Gastrocnemius medialis (tissue), 4 donors: Measurements from ENCODE around the gene PLS1. TPM values are rescaled to one million over a fixed set of nuclear protein-coding genes. Genes with fewer than 3 reads are reported as not detected.

Experiments used
- ATAC-seq, 2 donors: fragments of 150-250 bp; one replicate each; pipeline ENCODE4 v1.9.1; 2016
- DNase-seq, 2 donors: peaks; one replicate each; pipeline ENCODE4 v3.0.0-alpha.2; 2019
- H3K27ac ChIP-seq, 4 donors: fragments of 200-600 bp; sonication (generic); 1 replicate in 1 of 4; 2 replicates in 3 of 4; pipeline ENCODE4 v1.5.1; 2016 to 2018; ENCODE audit warnings: mild to moderate bottlenecking in 2 of 4, moderate library complexity in 1 of 4
- H3K27me3 ChIP-seq, 3 donors: fragments of 200-600 bp; sonication (generic) in 2 of 3; 1 replicate in 1 of 3; 2 replicates in 2 of 3; pipeline versions ENCODE4 v1.5.1 to v1.6.0; 2016 to 2019; ENCODE audit warnings: mild to moderate bottlenecking in 1 of 3, moderate library complexity in 1 of 3
- H3K36me3 ChIP-seq, 2 donors: fragments of 200-600 bp; sonication (generic) in 1 of 2; one replicate each; pipeline ENCODE4 v1.5.1; 2017 to 2018
- H3K4me1 ChIP-seq, 2 donors: fragments of 200-600 bp; sonication (generic) in 1 of 2; one replicate each; pipeline ENCODE4 v1.5.1; 2016 to 2017; ENCODE audit warnings: mild to moderate bottlenecking in 2 of 2
- H3K4me3 ChIP-seq, 4 donors: fragments of 200-600 bp; sonication (generic) in 3 of 4; 1 replicate in 1 of 4; 2 replicates in 3 of 4; pipeline ENCODE4 v1.5.1; 2016 to 2019; ENCODE audit warnings: mild to moderate bottlenecking in 2 of 4
- H3K9me3 ChIP-seq, 3 donors: fragments of 200-600 bp; sonication (generic) in 2 of 3; 1 replicate in 1 of 3; 2 replicates in 2 of 3; pipeline ENCODE4 v1.5.1; 2016 to 2019
- CTCF ChIP-seq, 5 experiments: fragments of 450-650 bp in 3 of 5; fragments of 200-600 bp in 2 of 5; sonication (generic) in 2 of 5; IDR thresholded peaks in 4 of 5; conservative IDR thresholded peaks in 1 of 5; 1 replicate in 4 of 5; 2 replicates in 1 of 5; pipeline ENCODE4 v1.5.1; 2016 to 2019; ENCODE audit warnings: antibody characterized with exemption in 5 of 5, mild to moderate bottlenecking in 3 of 5, moderate library complexity in 3 of 5
- POLR2A ChIP-seq, 2 donors: fragments of 450-650 bp; IDR thresholded peaks; one replicate each; pipeline ENCODE4 v1.6.1; 2017; ENCODE audit warnings: antibody characterized with exemption in 2 of 2, mild to moderate bottlenecking in 2 of 2, moderate library complexity in 2 of 2
- in situ Hi-C, 4 donors: fragments of 200-750 bp; cut with MboI; loops; one replicate each; pipeline versions ENCODE4 v1.15.0 to v1.8.0; 2017; ENCODE audit warnings: low sequenced_read_pairs in 4 of 4
- intact Hi-C: fragments of 100-400 bp; cut with DNase I; formaldehyde crosslinking; loops from one replicate; pipeline ENCODE4 v1.15.1; 2023; ENCODE audit warnings: low total_unique reads
- total RNA-seq, 4 donors: library from RNA; depleted of rRNA; stranded (reverse); fragments of >200 nt; gene quantifications; one replicate each; pipeline versions ENCODE4 v1.1.0 to v1.2.3, GENCODE V29; 2016

The PLS1 gene
- total RNA-seq, 4 donors from 2014 or later, result 0.65 to 5.4 (median 0.94) TPM

GRCh38 chr3:142625153-142625440 lies 28.9 kb downstream of the PLS1 start:
- in situ Hi-C loops, result no loop called here
- Histone ChIP-seq H3K27ac (no peak overlapping the region), H3K36me3 (no peaks in the 10 kb centered on the region), H3K4me1 (peaks cover 0 to 8% of the 10 kb centered on the region in 2 donors), H3K4me3 (no peak overlapping the region), H3K27me3 (no peaks in the 10 kb centered on the region), H3K9me3 (no peaks in the 10 kb centered on the region)
- no peak for ATAC-seq
- intact Hi-C loops, result no loop called here
- no peak for DNase-seq
- TF ChIP-seq CTCF (IDR thresholded peaks at IDR 0.05 in 4 of 5, conservative IDR thresholded peaks at IDR 0.05 in 1 of 5) (no peak), POLR2A (IDR thresholded peaks at IDR 0.05) (no peak)

DNA sequence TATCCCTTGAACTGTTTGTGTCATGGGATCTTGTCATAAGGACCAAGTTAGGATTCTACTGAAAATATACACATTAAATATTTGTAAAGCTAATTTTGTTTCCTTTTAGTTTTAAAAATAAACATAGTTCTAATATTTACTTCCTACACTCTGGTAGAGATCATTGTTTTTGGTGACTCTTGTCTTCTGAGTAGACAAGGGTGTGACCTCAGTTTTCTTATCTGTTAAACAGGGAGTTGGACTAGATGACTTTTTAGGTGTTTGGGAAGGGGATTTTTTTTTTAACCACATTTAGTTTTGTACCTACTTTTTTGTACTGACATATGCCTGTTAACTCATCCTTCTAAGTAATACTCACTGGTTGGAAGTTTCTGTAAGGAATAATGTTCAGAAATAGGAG lies 30.8 kb downstream of the PLS1 start:
- Histone ChIP-seq H3K27me3 (no peaks in the 10 kb centered on the region), H3K9me3 (no peaks in the 10 kb centered on the region), H3K27ac (no peak overlapping the region), H3K4me1 (peaks cover 0 to 8% of the 10 kb centered on the region in 2 donors), H3K36me3 (no peaks in the 10 kb centered on the region), H3K4me3 (no peak overlapping the region)
- DNase-seq (no peak), ATAC-seq (no peak)
- TF ChIP-seq POLR2A (IDR thresholded peaks at IDR 0.05) (no peak), CTCF (IDR thresholded peaks at IDR 0.05 in 4 of 5, conservative IDR thresholded peaks at IDR 0.05 in 1 of 5) (no peak)
- in situ Hi-C loops, result no loop called here
- intact Hi-C loops, result no loop called here

- H3K9me3 ChIP-seq, result no peaks in the 10 kb centered on the region
- no peaks in the 10 kb centered on the region for H3K27me3 ChIP-seq
- peaks cover 0 to 8% of the 10 kb centered on the region in 2 donors for H3K4me1 ChIP-seq
- no peak overlapping the region for H3K4me3 ChIP-seq
- intact Hi-C loops, result no loop called here
- no peak overlapping the region for H3K27ac ChIP-seq
- H3K36me3 ChIP-seq, result no peaks in the 10 kb centered on the region
- TF ChIP-seq POLR2A (IDR thresholded peaks at IDR 0.05) (no peak), CTCF (IDR thresholded peaks at IDR 0.05 in 4 of 5, conservative IDR thresholded peaks at IDR 0.05 in 1 of 5) (no peak)
- DNase-seq (no peak), ATAC-seq (no peak)
- in situ Hi-C loops, result no loop called here
Measured at GRCh38 chr3:142628801-142629200, 32.6 kb downstream of the PLS1 start.

- H3K27me3 ChIP-seq, result no peaks in the 10 kb centered on the region
- in situ Hi-C loops (no loop called here), intact Hi-C loops (no loop called here)
- no peak for DNase-seq
- H3K4me1 ChIP-seq, result no peaks in the 10 kb centered on the region
- no peak overlapping the region for H3K4me3 ChIP-seq
- ATAC-seq, result no peak
- H3K9me3 ChIP-seq, result no peaks in the 10 kb centered on the region
- no peaks in the 10 kb centered on the region for H3K36me3 ChIP-seq
- H3K27ac ChIP-seq, result no peak overlapping the region
- no peak for TF ChIP-seq CTCF (IDR thresholded peaks at IDR 0.05 in 4 of 5, conservative IDR thresholded peaks at IDR 0.05 in 1 of 5)
- no peak for TF ChIP-seq POLR2A (IDR thresholded peaks at IDR 0.05)
Measured at GRCh38 chr3:142633073-142633472, 36.9 kb downstream of the PLS1 start.

DNA sequence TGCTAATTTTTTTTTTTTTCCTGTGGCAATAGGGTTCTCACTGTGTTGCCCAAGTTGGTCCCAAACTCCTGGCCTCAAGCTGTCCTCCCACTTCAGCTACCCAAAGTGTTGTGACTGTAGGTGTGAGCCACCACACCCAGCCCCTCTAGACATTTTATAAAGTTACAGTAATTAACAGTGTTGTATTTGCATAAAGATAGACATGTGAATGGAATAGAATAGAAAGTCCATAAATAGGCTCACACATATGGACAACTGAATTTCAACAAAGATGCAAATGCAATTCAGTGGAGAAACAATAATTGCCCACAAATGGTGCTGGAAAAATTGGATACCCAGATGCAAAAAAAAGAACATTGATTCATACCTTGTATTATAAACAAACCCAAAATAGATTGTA lies 39.9 kb downstream of the PLS1 start:
- intact Hi-C loops, result no loop called here
- ATAC-seq (no peak), DNase-seq (no peak)
- TF ChIP-seq CTCF (IDR thresholded peaks at IDR 0.05 in 4 of 5, conservative IDR thresholded peaks at IDR 0.05 in 1 of 5), result no peak
- no peak for TF ChIP-seq POLR2A (IDR thresholded peaks at IDR 0.05)
- Histone ChIP-seq H3K27ac (no peak overlapping the region), H3K36me3 (no peaks in the 10 kb centered on the region), H3K27me3 (no peaks in the 10 kb centered on the region), H3K4me3 (no peak overlapping the region), H3K9me3 (no peaks in the 10 kb centered on the region), H3K4me1 (no peaks in the 10 kb centered on the region)
- in situ Hi-C loops, result no loop called here
